Measurements from ENCODE around the gene CCDC68.

Gene CCDC68

DNA sequence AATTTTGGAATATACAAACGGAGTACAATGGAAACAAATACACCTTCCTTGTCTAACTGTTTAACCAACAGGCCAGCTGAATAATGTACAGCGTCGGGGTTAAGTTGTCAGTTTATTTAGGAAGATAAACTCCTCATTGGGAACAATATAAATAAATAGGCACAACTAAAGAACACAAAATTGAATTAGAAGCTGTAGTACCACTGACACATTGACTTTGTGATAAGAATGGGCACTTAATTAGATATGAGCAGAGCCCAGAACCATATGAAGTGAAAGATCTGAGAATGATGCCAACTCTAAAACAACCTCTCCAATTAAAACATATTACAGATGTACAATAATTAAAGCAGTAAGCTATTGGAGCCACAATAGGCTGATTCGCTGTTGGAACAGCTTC lies 44.4 kb downstream of the CCDC68 start:
- no peak for DNase-seq

DNA sequence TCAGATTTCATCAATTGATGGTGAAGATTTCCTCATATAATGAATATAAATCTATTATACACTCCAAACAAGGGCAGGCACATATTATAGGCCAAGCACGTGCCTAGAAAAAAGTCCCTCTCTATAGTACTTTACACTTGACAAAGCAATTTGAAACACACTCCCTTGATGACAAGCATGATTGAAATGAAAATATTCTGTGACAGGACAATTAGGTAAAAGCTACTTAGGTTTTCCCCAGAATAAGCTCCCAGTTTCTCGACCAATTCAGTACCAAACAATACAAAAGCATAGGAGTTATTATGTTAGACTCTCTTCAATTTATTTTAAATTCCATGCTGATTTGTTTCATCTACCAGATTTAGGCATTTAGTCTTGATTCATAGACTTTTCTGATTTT lies 47.7 kb downstream of the CCDC68 start:
- no peak for DNase-seq

DNA sequence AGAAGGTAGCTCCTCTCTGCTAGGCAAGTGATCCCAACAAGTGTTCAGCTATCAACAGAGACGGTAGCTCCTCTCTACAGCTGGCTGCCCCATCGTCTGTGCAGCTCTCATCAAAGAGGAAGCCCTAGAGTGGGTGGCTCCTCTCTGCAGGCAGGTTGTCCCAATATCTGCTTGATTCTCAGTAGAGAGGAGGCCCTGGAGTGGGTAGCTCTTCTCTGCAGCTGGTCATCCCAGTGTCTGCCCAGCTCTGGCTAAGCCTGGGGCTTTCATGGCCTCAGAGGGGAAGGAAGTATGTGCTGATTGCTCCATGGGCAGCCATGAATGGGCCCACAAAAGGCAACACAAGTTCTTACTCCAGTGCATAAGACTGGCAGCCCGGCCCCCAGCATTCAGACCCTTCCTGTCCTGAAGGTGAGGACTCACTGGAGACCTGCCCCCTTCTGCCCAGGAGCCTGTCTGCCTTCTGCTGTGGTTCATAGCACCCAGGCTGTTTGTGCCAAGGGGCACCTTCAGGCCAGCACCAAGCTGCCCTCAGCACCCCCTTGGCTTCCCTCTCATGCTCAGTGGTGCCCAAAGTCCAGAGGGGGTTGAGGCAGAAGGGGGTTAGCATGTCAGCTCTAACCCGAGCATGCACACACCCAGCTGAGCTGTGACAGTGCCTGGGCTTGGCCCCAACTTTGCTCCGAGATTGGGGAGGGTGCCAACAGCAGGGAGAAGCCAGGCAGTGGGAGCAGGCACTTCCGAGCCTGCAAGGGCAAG lies 48.9 kb downstream of the CCDC68 start:
- no peak for DNase-seq

DNA sequence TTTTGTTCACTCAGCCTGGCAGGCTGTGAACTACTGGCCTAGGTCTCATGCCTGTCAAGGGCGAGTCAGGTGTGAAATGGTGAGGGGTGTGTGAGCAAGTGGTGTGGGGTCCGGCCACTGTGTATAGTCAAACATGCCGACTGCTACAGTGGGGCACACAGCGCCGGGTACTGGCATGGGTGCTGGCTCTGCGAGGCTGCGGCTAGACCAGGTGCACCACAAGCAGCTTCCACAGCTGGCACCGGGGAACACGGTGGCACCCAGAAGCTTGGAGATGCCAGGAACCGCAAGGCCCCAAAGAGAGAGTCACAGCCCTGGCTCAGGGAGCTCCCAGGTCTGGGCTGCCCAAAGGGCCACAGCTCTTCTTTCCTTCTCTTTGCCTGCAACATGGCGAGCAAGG lies 49.7 kb downstream of the CCDC68 start:
- no peak for DNase-seq

DNA sequence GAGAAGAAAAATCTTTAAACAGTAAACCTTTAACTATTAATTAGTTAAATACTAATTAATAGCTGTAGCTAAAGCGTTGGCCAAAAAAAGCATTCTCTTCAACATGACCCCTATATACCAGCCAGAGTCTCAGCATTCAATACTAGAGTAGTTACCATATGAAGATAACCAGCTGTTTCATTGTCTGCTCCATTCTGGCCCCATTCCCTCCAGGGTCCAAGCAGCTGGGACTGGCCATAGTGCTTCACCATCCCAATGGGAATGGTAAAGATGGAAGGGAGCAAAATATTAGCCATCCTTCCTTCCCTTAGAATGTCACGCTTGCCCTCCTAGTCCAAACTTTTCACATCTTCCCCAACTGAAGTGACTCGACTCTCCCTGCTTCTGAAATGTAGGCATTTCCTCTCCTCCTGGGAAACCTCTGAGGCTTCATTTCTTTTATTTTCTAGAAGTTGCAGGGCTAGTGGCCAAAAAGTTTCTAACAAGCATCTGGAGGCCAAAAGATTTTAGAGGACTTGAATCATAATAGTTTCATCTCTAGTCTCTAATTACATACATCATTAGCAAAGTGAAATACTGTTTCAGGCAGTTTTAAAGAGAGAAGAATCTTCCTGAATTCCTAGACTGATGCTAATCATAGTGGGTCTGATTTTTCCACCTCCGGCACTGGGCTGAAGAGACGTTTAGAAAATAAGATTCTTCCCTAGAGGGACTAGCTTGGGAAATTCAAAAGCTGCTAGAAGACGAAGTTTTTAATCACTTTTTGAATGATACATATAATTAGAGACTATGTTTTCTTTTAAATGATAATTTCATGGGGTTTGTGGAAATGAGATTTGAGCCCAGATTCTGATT lies 52.7 kb downstream of the CCDC68 start:
- no peak for DNase-seq

DNA sequence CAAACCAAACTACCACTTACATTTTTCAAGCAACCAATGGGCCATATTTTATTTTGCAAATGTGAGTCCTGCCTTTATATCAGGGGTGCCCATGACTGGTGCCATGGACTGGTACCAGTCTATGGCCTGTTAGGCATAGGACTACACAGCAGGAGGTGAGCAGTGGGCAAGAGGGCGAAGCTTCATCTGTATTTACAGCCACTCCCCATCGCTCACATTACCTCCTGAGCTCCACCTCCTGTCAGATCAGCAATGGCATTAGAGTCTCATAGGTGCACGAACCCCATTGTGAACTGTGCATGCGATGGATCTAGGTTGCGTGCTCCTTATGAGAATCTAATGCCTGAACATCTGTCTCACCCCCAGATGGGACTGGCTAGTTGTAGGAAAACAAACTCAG lies 53.6 kb downstream of the CCDC68 start:
- no peak for DNase-seq

DNA sequence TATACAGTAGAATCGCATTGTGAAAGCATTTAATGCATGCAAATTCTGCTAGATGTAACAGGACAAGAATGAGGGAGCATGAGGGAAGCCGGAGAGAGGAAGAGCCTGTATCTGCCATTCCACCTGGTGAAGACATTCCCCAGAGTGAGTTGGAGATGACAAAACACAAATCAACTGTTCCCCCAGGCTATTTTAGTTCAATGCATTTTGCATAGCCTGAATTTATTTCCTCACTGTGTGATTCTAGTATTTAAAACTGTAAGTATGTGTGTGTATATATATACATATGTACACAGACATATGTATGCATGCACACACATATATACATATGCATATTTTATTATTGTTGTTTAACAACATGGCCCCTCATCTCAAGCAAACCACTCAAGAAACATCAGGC lies 54.7 kb downstream of the CCDC68 start:
- DNase-seq = no peak

DNA sequence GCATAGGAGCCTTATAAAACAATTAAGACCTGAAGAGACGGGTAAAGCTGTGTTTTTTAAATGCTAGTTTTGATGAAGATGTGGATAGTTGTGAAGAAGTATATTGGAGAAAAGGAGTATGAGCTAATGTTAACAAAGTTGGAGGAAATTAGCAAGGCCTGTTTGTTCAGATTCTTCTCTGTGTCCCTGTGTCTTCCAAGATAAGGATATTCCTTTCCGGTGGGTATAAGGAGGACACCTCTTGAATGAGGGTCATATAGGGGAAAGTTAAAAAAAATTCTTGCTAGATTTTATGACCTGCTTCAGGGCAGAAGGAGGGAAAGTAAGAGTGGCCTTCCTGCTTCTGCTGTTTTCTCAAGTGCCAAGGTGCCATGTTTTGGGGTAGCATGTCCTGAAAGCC lies 59.0 kb downstream of the CCDC68 start:
- no peak for DNase-seq

DNA sequence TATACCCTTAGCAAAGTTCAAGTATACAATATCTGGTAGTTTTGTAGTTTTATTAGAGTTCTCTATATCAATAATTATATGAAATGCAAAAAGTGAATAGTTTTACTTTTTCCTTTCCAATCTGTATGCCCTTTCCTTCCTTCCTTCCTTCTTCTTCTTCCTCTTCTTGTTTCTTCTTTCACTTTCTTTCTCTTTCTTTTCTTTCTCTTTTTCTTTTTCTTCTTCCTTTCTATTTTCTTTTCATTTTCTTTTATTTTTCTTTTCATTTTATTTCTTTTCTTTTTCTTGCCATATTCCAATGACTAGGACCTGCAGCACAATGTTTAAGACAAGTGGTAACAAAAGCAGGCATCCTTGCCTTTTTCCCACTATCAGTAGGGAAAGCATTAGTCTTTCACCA lies 59.8 kb downstream of the CCDC68 start:
- no peak for DNase-seq

DNA sequence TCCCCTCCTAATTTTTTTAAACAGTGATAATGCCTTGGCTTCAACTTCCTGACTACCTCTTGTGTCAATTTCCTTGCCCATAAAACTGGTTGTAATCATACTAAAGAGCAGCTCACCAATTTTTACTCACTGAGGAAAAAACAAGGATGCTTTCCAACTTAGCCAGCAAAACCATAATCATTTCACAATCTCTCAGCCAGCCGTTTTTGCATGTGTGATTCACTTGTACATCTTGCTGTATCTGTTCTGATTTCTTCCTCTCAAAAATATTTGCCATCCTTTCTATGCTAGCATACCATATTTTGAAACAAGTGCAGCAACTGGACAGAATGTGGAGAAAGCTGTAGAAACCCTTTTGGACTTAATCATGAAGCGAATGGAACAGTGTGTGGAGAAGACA lies 70.3 kb downstream of the CCDC68 start:
- DNase-seq = no peak

DNA sequence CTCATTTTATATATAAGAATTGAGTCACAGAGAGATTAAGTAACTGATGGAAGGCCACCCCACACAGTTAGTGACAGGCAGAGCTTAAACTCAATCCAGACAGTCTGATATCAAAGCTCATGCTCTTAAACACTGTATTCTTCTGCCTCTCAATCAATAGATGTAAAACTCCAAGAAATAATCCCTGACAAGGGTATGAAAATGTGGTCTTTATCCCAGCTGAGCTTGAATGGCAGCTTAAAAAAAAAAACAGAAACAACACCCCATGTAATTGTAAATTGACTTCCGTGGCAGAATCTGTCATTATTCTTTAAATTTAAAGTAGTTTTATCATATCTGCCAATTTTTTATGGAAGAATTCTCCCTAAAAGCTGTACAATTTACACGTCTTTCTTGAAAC lies 70.9 kb downstream of the CCDC68 start:
- DNase-seq = no peak

DNA sequence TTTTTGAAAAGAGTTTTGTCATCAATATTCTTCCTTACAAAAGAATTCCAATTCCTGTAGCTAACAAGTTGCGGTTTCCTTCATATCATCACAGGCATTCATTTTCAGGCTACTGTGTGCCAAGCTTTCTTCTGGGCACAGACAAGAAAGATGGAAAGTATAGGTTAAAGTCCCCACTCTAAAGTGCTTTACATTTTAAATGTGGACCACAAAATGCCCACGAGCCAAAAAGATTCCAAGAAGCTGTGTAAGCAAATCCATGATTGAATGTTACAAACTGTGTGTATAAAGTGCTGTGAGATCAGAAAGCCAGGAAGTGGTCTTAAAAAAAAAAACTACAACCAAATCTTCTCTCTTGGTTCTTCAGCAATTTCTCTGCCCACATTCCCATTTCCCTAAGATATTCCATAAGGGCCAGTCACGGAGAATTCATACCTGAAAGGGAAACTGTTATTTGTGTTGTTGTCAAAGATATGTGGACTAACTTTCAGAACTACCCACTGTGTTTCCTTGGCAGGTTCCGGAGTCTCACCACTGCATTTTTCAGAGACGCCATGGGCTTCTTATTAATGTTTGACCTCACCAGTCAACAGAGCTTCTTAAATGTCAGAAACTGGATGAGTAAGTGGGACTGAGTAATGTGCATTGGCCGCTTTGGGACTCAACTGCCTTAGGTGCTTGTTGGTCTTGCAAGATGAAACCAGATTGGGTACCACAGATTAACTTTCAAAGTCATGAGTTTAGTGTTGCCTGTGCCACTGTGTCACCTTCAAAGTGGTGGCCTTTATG lies 75.3 kb downstream of the CCDC68 start:
- DNase-seq = no peak

DNA sequence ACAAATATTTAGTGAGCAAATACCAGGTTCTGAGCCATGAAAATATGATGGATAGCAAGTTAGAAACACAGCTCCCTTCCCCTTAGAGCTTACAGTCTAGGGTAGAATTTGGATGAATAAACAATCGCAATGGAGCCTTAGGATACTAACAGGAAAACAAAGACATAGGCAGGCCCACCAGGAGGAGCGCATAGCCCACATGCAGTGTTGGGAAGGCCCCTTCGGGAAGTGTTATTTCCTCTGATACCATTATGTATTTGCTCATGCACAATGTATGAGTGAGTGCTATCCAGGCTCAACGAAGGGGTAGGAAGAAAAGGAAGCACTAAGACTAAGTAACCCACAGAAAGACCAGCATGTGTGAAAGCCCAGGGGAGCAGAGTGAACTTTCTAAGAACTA lies 76.9 kb downstream of the CCDC68 start:
- no peak for DNase-seq

DNA sequence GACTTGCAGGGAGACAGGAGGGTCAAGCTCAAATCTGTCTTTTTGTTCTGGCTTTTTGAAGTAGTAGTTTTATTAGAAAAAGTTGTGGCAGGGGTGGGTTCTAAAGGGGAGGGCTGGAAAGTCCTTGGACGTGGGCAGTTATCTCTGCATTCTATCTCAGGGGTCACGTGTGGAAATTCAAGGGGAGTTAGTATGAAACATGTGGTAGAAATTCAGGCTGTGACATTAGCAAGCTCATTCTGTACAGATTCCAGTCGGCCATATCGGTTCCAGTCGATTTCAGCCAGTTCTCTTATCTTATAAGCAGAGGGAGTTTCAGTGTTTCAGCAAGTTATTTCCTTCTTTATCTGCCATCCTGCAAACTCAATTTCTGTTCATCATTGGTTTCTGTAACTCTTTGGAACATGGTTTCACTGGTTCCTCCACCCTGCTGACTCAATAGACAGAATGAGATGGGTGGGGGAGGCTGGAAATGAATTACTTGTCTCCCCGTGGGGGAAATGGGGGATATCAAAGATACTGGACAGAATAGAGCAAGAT lies 78.0 kb downstream of the CCDC68 start:
- no peak for DNase-seq

DNA sequence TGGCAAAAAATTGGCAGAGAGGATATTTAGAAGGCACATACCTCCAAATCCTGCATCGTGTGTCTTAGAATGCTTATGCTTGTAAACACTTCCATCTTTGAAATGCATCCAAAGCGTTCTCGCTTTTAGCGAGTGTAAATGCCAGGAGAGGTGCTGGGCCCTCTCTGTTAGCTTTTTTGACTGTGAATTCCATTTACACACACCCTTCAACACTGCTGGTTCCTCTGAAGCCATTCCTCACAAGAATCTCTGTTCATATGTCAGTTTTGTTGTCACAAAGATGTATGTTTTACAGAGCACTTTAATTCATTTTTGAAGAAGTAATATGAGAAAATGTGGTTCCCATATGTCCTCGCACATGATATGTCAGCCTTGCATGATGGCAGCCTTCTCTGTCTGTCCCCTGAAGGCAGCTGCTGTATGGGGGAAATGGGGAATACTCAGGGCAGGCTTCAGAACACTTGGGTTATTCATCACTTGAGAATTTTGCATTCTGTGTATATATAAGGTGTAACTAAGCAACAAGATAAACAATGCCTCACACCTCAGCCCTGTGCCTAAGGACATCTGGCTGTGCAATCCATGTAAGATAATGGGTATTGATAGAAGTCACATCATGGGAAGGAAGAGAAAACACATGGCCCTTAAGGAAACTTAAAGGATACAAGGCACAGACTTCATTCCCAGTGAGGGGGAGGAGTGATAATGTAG lies 78.7 kb downstream of the CCDC68 start:
- DNase-seq = no peak

DNA sequence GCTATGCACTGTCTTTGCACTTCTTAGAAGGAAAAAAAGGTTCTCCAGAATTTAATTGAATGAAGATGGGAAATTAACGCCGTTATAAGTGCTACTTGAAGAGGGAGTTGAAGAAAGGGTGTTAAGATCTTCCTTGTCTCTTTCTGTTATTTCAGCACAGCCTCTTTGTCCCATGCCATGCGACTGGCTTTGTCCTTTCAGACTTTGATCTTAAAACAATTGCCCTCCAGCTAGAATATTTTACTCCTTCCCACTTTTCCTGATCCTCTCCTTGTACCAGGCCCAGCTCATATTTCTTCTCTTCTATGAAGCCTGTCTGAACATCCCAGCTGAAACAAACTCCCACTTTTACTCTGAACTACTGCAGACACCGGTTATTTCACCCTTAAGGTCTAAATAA lies 79.6 kb downstream of the CCDC68 start:
- no peak for DNase-seq

DNA sequence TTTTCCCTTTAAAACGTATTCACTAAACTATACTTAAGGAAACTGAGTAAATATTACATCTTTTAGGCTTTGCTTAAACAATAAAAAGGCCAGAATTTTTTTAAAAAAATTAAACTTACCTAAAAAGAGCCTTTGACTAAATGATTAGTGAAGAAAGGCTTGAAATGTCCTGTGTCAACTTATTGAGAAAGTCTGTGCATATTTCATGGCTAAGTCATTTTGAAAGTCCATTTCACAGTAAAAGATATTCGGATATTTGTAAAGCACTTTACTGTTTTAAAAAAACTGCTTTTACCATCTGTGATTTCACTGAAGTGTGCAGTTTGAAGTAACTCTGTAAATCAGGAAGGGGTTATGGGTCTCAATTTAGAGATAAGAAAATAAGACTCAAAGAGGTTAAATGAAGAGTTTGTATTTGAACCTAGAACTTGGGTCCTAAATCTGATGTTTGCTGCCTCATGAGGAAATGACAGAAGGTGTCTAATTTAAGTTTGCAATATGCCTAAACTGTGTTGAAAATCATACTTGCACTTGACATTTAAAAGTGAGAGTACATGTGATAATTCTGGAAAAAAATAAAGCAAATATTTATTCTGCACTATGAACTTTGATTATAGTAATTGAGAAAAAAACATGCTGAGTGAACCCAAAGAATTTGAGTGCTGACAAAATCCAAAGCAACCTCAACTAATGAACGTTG lies 80.5 kb downstream of the CCDC68 start:
- DNase-seq = no peak

DNA sequence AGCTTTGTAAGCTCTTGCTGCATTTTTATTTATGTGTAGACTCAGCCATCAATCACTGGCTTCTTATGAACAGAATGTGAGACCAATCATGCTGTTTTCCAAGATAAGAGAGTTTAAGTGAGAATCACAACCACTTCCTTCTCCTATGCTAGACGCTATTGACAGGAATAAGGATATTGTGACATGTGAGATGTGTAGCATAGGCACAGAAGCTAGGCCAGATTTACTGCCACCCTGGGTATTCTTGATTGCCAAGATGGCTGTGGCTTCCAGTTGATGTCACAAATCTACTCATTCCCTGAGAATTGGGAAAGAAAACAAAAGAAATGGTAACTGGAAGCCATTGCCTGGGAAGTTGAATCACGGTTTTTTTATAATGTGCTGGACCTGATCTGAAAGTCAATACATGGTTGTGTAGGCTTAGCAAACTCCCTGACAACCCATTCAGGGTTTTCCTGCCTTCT lies 81.1 kb downstream of the CCDC68 start:
- DNase-seq = no peak

DNA sequence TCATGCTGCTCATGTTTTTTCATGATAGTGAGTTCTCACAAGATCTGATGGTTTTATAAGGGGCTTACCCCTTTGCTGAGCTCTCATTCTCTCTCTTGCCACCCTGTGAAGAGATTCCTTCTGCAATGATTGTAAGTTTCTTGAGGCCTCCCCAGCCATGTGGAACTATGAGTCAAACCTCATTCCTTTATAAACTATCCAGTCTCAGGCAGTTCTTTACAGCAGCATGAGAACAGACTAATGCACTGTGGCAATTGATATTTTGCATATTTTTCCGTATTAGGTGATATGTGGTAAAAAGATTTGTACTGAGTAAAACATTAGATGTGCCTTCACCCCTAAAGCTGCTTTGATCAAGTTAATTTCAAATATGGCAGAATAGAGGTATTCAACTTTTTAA lies 82.2 kb downstream of the CCDC68 start:
- DNase-seq = no peak

DNA sequence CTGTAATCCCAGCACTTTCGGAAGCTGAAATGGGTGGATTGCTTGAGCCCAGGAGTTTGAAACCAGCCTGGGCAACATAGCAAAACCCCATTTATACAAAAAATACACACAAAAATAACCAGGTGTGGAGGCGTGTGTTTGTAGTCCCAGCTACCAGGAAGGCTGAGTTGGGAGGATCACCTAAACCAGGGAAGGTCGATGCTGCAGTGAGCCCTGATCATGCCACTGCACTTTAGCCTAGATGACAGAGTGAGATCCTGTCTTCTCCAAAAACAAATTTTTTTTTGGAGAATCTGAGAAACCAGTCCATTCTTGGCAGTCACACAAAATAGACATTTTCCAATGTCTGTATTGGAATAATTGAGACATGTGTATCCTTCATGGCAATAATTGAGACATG lies 84.2 kb downstream of the CCDC68 start:
- DNase-seq = no peak

DNA sequence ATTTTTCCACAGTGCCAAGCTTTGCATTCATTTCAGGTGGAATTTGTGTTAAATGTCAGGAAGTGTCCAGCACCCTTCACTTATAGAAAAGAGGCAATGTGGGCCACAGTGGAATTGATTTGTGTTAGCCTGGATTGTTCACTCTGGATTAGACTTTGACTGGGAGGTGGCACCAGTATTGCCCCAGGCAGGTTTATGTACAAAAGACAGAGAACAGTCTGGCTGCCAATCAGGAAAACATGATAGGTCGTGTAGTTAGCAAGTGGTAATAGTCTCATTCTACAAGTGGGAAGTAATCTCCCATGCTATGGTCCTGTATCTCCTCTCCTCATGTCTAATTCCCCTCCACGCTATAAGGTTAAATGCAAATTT lies 85.4 kb downstream of the CCDC68 start:
- no peak for DNase-seq

DNA sequence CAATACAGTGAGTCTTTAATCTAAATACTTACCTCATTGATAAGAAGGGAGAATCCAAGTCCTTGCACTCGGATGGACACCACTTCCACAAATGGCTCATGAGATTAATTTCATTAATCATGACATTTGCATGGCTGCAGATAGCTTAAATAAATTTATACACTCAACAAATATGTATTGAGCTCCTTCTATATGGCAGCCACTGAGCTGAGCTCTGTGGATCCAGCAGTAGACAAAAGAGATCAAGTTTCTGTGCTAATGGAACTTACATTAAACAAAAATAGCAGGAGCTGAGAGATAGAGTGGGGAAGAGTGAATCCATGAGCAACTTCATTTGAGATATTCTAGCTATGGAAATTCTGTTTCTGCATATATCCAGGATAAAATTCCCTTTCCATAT lies 86.6 kb downstream of the CCDC68 start:
- DNase-seq = no peak
